Panc1 (cell line): Measurements from ENCODE around the gene SULF2. TPM values are rescaled to one million over a fixed set of nuclear protein-coding genes. Genes with fewer than 3 reads are reported as not detected.

Experiments
- ATAC-seq: fragments of 200-7000 bp; cut with Tn5 transposase; 2 replicates; pipeline ENCODE4 v1.9.1; 2020; ENCODE audit warnings: mild to moderate bottlenecking, moderate library complexity
- BruUV-seq: library from RNA; stranded (reverse); fragments of 400-500 nt; replicated peaks from 2 replicates; lab custom pipeline; 2021; lab: Mats Ljungman, UMichigan
- CTCF ChIA-PET: fragments of 300-600 bp; sonication (Branson Sonifier 250); formaldehyde crosslinking; loops from one replicate; lab custom pipeline; 2022; ENCODE audit warnings: antibody characterized with exemption; lab: Charles Lee
- POLR2A ChIA-PET: fragments of 300-600 bp; sonication (Branson Sonifier 250); formaldehyde crosslinking; loops from one replicate; lab custom pipeline; 2022; ENCODE audit warnings: antibody characterized with exemption; lab: Charles Lee
- DNase-seq: peaks from one replicate; pipeline ENCODE4 v3.0.0-alpha.2; 2010; ENCODE audit warnings: low read depth, low spot score
- H3K27ac ChIP-seq: 2 replicates; pipeline ENCODE4 v1.5.1; 2011; ENCODE audit warnings: mild to moderate bottlenecking, low read length, inconsistent platforms
- H3K27me3 ChIP-seq: fragments of 200-500 bp; sonication (Bioruptor generic); 2 replicates; pipeline ENCODE4 v1.6.0; 2014; ENCODE audit warnings: low read length, inconsistent platforms; ENCODE audit not compliant: control insufficient read depth, insufficient read depth
- H3K36me3 ChIP-seq: fragments of 200-500 bp; sonication (Bioruptor generic); 2 replicates; pipeline ENCODE4 v1.5.1; 2014; ENCODE audit warnings: inconsistent platforms, mild to moderate bottlenecking, low read length, moderate library complexity; ENCODE audit not compliant: control insufficient read depth, insufficient read depth
- H3K4me1 ChIP-seq: 2 replicates; pipeline ENCODE4 v1.5.1; 2011; ENCODE audit warnings: inconsistent platforms, mild to moderate bottlenecking, low read length, moderate library complexity; ENCODE audit not compliant: control insufficient read depth, insufficient read depth
- H3K4me3 ChIP-seq, 2 experiments: 2 replicates each; pipeline ENCODE4 v1.5.1; 2011 to 2012; ENCODE audit warnings: low read depth in 2 of 2, low read length in 2 of 2, mild to moderate bottlenecking in 2 of 2, inconsistent platforms in 1 of 2, moderate library complexity in 1 of 2
- H3K9me3 ChIP-seq: fragments of 200-500 bp; sonication (Bioruptor generic); 2 replicates; pipeline ENCODE4 v1.5.1; 2014; ENCODE audit warnings: low read depth, mild to moderate bottlenecking, inconsistent platforms, low read length, moderate library complexity; ENCODE audit not compliant: control insufficient read depth, insufficient read depth
- CTCF ChIP-seq: fragments of 450-650 bp; IDR thresholded peaks from 2 replicates; pipeline ENCODE4 v1.5.1; 2017; ENCODE audit warnings: mild to moderate bottlenecking
- POLR2AphosphoS5 ChIP-seq: IDR thresholded peaks from 2 replicates; pipeline ENCODE4 v1.6.1; 2012; ENCODE audit warnings: mild to moderate bottlenecking, low read depth, low read length, moderate library complexity
- REST ChIP-seq, 2 experiments: IDR thresholded peaks; 2 replicates each; pipeline ENCODE4 v1.6.1; 2011 to 2012; ENCODE audit warnings: low read depth in 2 of 2, control low read depth in 1 of 2, low read length in 1 of 2, mild to moderate bottlenecking in 1 of 2, moderate library complexity in 1 of 2; ENCODE audit not compliant: insufficient read depth in 1 of 2
- SIN3A ChIP-seq: IDR thresholded peaks from 2 replicates; pipeline ENCODE4 v1.6.1; 2012; ENCODE audit warnings: low read depth, mild to moderate bottlenecking, low read length, moderate library complexity, borderline replicate concordance; ENCODE audit not compliant: insufficient read depth
- TCF7L2 ChIP-seq: IDR thresholded peaks from 2 replicates; pipeline ENCODE4 v1.6.1; 2011; ENCODE audit warnings: mild to moderate bottlenecking, low read depth, low read length, inconsistent platforms
- in situ Hi-C: cut with HindIII; loops from 2 replicates; pipeline ENCODE4 v1.10.0; 2016; ENCODE audit warnings: low sequenced_read_pairs, low pct_unique_long_range_greater_than_20kb
- intact Hi-C: fragments of 100-400 bp; cut with micrococcal nuclease; formaldehyde crosslinking; loops from one replicate; pipeline ENCODE4 v1.10.0; 2022; ENCODE audit not compliant: unreplicated experiment
- total RNA-seq: library from RNA; stranded (reverse); gene quantifications from one replicate; pipeline ENCODE4 v1.2.1, GENCODE V29; 2021; ENCODE audit not compliant: unreplicated experiment

Gene SULF2
- total RNA-seq, 1 experiment from 2014 or later = 1.4 TPM

- peak overlapping the region in 1 of 2 experiments; percentile 53; a peak in 3 of 4 replicates for H3K4me3 ChIP-seq
- H3K36me3 ChIP-seq = no peaks in the 10 kb centered on the region
- DNase-seq (no peak), ATAC-seq (peak; percentile 17)
- H3K27me3 ChIP-seq = peaks cover 13% of the 10 kb centered on the region
- in situ Hi-C loops (no loop called here), intact Hi-C loops (loop anchor here (5.0 kb wide), 1 partner anchor 836 kb away; no protein-coding TSS in a partner anchor)
- POLR2A ChIA-PET = no interaction called here
- CTCF ChIA-PET = interaction anchor here (0.5 to 1.1 kb wide), 4 partner anchors 509 to 835 kb away, joined by 3 to 6 read pairs (median 3); no protein-coding TSS in a partner anchor
- H3K9me3 ChIP-seq = no peaks in the 10 kb centered on the region
- TF ChIP-seq REST (IDR thresholded peaks at IDR 0.05; ENCODE audit: insufficient read depth in 1 of 2, low read depth in 2 of 2, low read length in 1 of 2) (no peak), POLR2AphosphoS5 (no peak)
- no TSS peak for BruUV-seq
- no peaks in the 10 kb centered on the region for H3K4me1 ChIP-seq
- no peak overlapping the region for H3K27ac ChIP-seq
These were observed 1.5 kb upstream of the SULF2 start for GRCh38 chr20:47786765-47787107.

- Histone ChIP-seq H3K36me3 (no peaks in the 10 kb centered on the region), H3K4me3 (peak overlapping the region; percentile 42 to 53), H3K27me3 (peaks cover 13% of the 10 kb centered on the region), H3K9me3 (no peaks in the 10 kb centered on the region), H3K27ac (no peak overlapping the region), H3K4me1 (no peaks in the 10 kb centered on the region)
- POLR2A ChIA-PET = no interaction called here
- ATAC-seq (peak; percentile 87), DNase-seq (no peak)
- CTCF ChIA-PET = interaction anchor here (0.5 to 0.9 kb wide), 4 partner anchors 510 to 836 kb away, joined by 3 to 6 read pairs (median 4); no protein-coding TSS in a partner anchor
- no TSS peak for BruUV-seq
- TF ChIP-seq REST (IDR thresholded peaks at IDR 0.05; ENCODE audit: insufficient read depth in 1 of 2, low read depth in 2 of 2, low read length in 1 of 2) (no peak), POLR2AphosphoS5 (no peak), SIN3A (no peak), TCF7L2 (no peak), CTCF (peak; percentile 87)
- intact Hi-C loops (loop anchor here (5.0 kb wide), 1 partner anchor 836 kb away; no protein-coding TSS in a partner anchor), in situ Hi-C loops (no loop called here)
These were observed 828 bp upstream of the SULF2 start for GRCh38 chr20:47785854-47786764.
